GM12878 (cell line): ENCODE measurements around the gene TSPEAR. TPM values are rescaled to one million over a fixed set of nuclear protein-coding genes. Genes with fewer than 3 reads are reported as not detected.
"Not testable (repeated sequence)": the region's sequence is repeated elsewhere in the genome, so short reads cannot be mapped to it uniquely, and the experiment has no call there.

Source experiments
- ATAC-seq: fragments of 200-7000 bp; cut with Tn5 transposase; 3 replicates; pipeline ENCODE4 v1.9.1; 2020; ENCODE audit warnings: mild to moderate bottlenecking, moderate library complexity
- BruUV-seq: library from RNA; stranded (reverse); fragments of 400-500 nt; replicated peaks from 2 replicates; lab custom pipeline; 2021; lab: Mats Ljungman, UMichigan
- CTCF ChIA-PET: fragments of 300-600 bp; sonication (Branson Sonifier 250); formaldehyde crosslinking; extraction: SDS; loops from one replicate; lab custom pipeline; 2021; ENCODE audit warnings: inconsistent platforms; lab: Yijun Ruan, JAX
- POLR2A ChIA-PET: fragments of 350-600 bp; formaldehyde crosslinking; extraction: SDS; loops from one replicate; lab custom pipeline; 2021; ENCODE audit warnings: inconsistent platforms; lab: Charles Lee
- RAD21 ChIA-PET: fragments of 300-600 bp; sonication (Branson Sonifier 250); formaldehyde crosslinking; loops from one replicate; lab custom pipeline; 2023; ENCODE audit warnings: antibody characterized with exemption; ENCODE audit not compliant: unreplicated experiment; lab: Charles Lee
- SMC1A ChIA-PET: fragments of 300-600 bp; sonication (Branson Sonifier 250); formaldehyde crosslinking; loops from one replicate; lab custom pipeline; 2023; ENCODE audit not compliant: unreplicated experiment, uncharacterized antibody; lab: Charles Lee
- DNase-seq: peaks from one replicate; pipeline ENCODE4 v3.0.0-alpha.2; 2011; ENCODE audit warnings: low read depth, low spot score
- FAIRE-seq: peaks from 3 replicates; lab custom pipeline; 2011; peaks lifted over from hg19 to GRCh38; lab: Jason Lieb, UNC
- H2AFZ ChIP-seq: 2 replicates; pipeline ENCODE4 v1.6.0; 2011; ENCODE audit warnings: low read depth, low read length, control low read depth; ENCODE audit not compliant: control insufficient read depth
- H3K27ac ChIP-seq: 2 replicates; pipeline ENCODE4 v1.5.1; 2011; ENCODE audit warnings: control low read depth; ENCODE audit not compliant: control insufficient read depth, insufficient read depth
- H3K27me3 ChIP-seq, 2 experiments: replicated peaks in 1 of 2; 2 replicates each; pipeline versions ENCODE4 v1.6.0 to v1.6.1; 2011; ENCODE audit warnings: low read length in 1 of 2; ENCODE audit not compliant: control insufficient read depth in 2 of 2, insufficient read depth in 2 of 2
- H3K36me3 ChIP-seq, 2 experiments: 2 replicates each; pipeline ENCODE4 v1.5.1; 2011; ENCODE audit warnings: low read length in 1 of 2; ENCODE audit not compliant: control insufficient read depth in 2 of 2, insufficient read depth in 2 of 2
- H3K4me1 ChIP-seq: 2 replicates; pipeline ENCODE4 v1.6.1; 2011; ENCODE audit warnings: mild to moderate bottlenecking, low read length, moderate library complexity, mixed read lengths; ENCODE audit not compliant: control insufficient read depth, insufficient read depth
- H3K4me2 ChIP-seq: 2 replicates; pipeline ENCODE4 v1.6.0; 2011; ENCODE audit warnings: control low read depth; ENCODE audit not compliant: control insufficient read depth, insufficient read depth
- H3K4me3 ChIP-seq: fragments of 200-600 bp; sonication (generic); 2 replicates; pipeline ENCODE4 v1.5.1; 2016
- H3K79me2 ChIP-seq: 2 replicates; pipeline ENCODE4 v1.6.0; 2011; ENCODE audit warnings: low read length; ENCODE audit not compliant: control insufficient read depth, insufficient read depth
- H3K9ac ChIP-seq: 2 replicates; pipeline ENCODE4 v1.8.0; 2011; ENCODE audit warnings: low read length, control low read depth, mixed read lengths; ENCODE audit not compliant: control insufficient read depth, insufficient read depth
- H3K9me3 ChIP-seq: replicated peaks from 3 replicates; pipeline ENCODE4 v1.5.1; 2011; ENCODE audit warnings: mild to moderate bottlenecking, low read length; ENCODE audit not compliant: control insufficient read depth, insufficient read depth
- H4K20me1 ChIP-seq: 2 replicates; pipeline ENCODE4 v1.6.0; 2011; ENCODE audit not compliant: control insufficient read depth, insufficient read depth
- CHD1 ChIP-seq: IDR thresholded peaks from 2 replicates; pipeline ENCODE4 v1.6.1; 2012; ENCODE audit warnings: low read depth, low read length, improper control_type of control experiment
- EZH2 ChIP-seq: IDR thresholded peaks from 2 replicates; pipeline ENCODE4 v1.6.1; 2012; ENCODE audit warnings: low read depth, mild to moderate bottlenecking, control low read depth, inconsistent platforms, low read length, borderline replicate concordance; ENCODE audit not compliant: control insufficient read depth
- GABPA ChIP-seq: IDR thresholded peaks from 2 replicates; pipeline ENCODE4 v1.6.1; 2014; ENCODE audit warnings: antibody characterized with exemption, low read depth, mild to moderate bottlenecking, inconsistent platforms
- HDAC6 ChIP-seq: fragments of 200-600 bp; sonication (generic); IDR thresholded peaks from one replicate; pipeline ENCODE4 v1.8.0; 2017; ENCODE audit warnings: antibody characterized with exemption; ENCODE audit not compliant: unreplicated experiment
- KLF5 ChIP-seq: fragments of 450-650 bp; IDR thresholded peaks from 2 replicates; pipeline ENCODE4 v1.6.1; 2014; ENCODE audit warnings: mild to moderate bottlenecking; ENCODE audit not compliant: partially characterized antibody
- WGBS: methylation state at CpG from one replicate; pipeline ENCODE4 v1.1.6; 2016; ENCODE audit warnings: low lambda C conversion rate; ENCODE audit not compliant: insufficient replicate concordance, insufficient coverage; ENCODE audit errors: missing lambda C conversion rate; 5-methylcytosine and 5-hydroxymethylcytosine counted together
- in situ Hi-C: fragments of 300-500 bp; cut with MboI; formaldehyde crosslinking; loops from 9 replicates; pipeline ENCODE4 v1.14.3; 2018; ENCODE audit warnings: mixed read lengths
- intact Hi-C: fragments of 100-400 bp; cut with micrococcal nuclease; formaldehyde crosslinking; loops from one replicate; pipeline ENCODE4 v1.14.2; 2022; ENCODE audit not compliant: unreplicated experiment
- polyA plus RNA-seq, 11 experiments: library from polyadenylated mRNA; depleted of rRNA in 4 of 11; unstranded in 6 of 11; stranded (reverse) in 5 of 11; fragments of >200 nt; fragmentation: Nextera tagmentation in 4 of 11; fragmentation: Illumina TruSeq in 1 of 11; extraction: Ambion mirVana in 4 of 11; extraction: Trizol in 1 of 11; gene quantifications; 1 replicate in 1 of 11; 2 replicates in 10 of 11; pipeline versions ENCODE4 v1.2.1 to v1.2.3, GENCODE V29; 2011 to 2016; ENCODE audit warnings: inconsistent platforms in 2 of 11, missing spikeins in 2 of 11, low read depth in 1 of 11
- total RNA-seq, 4 experiments: library from RNA; depleted of rRNA in 3 of 4; stranded (reverse); fragments of >200 nt in 3 of 4; fragmentation: Illumina TruSeq in 1 of 4; extraction: Trizol in 1 of 4; gene quantifications; 2 replicates each; pipeline versions ENCODE4 v1.2.1 to v1.2.3, GENCODE V29; 2013 to 2021

The TSPEAR gene
- total and polyA plus RNA-seq, 10 of the 15 experiments (the other 5 are each of a cell fraction or from before 2014, with no cell fraction given): not detected

DNA sequence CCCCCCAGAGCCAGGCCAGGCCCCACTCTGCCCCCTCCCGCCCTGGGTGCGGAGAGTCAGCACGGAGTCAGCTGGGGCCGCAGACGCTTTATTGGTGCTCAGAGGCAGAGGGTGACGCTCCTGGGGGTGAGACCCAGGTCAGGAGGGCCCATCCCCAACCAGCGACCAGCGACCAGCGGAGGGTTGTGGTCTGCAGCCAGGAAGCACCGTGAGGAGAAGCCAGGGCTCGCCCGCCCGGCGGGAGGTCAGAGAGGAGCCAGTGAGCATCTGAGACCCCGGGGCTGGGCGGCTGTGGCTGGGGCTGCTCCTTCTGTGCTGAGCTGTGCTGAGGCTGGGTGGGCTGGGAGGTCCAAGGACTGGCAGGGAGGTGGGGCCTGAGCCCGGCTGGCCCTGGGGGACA lies 161.1 kb downstream of the TSPEAR start:
- RAD21 ChIA-PET, ATAC-seq, H3K4me2 ChIP-seq, H2AFZ ChIP-seq, H3K79me2 ChIP-seq, H3K4me1 ChIP-seq, H3K27ac ChIP-seq, intact Hi-C loops, H3K9ac ChIP-seq, H3K27me3 ChIP-seq, H3K4me3 ChIP-seq, CTCF ChIA-PET, FAIRE-seq, POLR2A ChIA-PET, H3K36me3 ChIP-seq, H4K20me1 ChIP-seq, DNase-seq, H3K9me3 ChIP-seq, in situ Hi-C loops, SMC1A ChIA-PET, BruUV-seq: not testable (repeated sequence)
- 40% methylated on average over 17 of the region's 17 CpGs for WGBS

DNA sequence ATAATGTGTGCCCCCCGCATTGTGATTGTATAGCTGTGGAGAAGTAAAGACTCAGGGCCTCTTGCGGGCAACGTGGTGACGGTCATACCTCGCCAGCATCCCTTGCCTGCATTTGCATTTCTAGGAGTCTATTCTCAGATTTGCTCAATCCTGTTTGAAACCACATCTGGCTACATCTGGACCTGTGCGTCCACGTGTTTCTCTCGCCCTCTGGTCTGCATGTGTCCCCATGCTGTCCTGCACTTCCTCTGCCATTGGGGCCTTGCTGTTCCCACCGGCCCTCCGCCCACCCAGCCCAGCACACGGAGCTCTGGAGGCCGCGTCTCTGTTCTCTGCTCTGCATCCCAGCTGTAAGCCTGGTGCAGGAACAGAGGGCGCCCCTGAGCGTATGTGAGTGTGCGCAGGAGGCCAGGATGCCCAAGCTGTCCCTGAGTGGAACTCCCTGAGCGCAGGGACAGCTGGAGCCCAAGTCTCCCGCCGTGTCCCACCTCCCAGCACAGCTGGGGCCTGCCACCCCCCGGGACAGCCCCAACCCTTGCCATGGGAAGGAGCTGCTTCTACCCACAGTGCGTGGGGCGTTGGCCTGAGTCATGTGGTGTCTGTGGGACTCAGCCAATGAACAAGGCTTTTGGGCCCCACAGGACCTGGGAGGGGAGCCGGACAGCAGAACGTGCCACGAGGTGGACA lies 161.7 kb downstream of the TSPEAR start:
- in situ Hi-C loops: no loop called here
- H2AFZ ChIP-seq: no peak overlapping the region
- ChIA-PET RAD21 (interaction anchor here (0.6 kb wide), 1 partner anchor 1530 kb away, joined by 4 read pairs; no protein-coding TSS in a partner anchor), SMC1A (no interaction called here), POLR2A (no interaction called here), CTCF (no interaction called here)
- H3K36me3 ChIP-seq: no peaks in the 10 kb centered on the region
- intact Hi-C loops: no loop called here
- H3K9me3 ChIP-seq: no peaks in the 10 kb centered on the region; the same call in 2 of the 3 replicates
- no peak for ATAC-seq
- TF ChIP-seq GABPA (no peak), KLF5 (no peak), HDAC6 (no peak), CHD1 (no peak), EZH2 (no peak)
- H3K27ac ChIP-seq: no peak overlapping the region
- FAIRE-seq: no peak
- no peak for DNase-seq
- H3K27me3 ChIP-seq: no peaks in the 10 kb centered on the region
- no peaks in the 10 kb centered on the region for H4K20me1 ChIP-seq
- 45% methylated on average over 25 of the region's 25 CpGs for WGBS
- H3K9ac ChIP-seq: no peak overlapping the region
- H3K79me2 ChIP-seq: no peaks in the 10 kb centered on the region
- H3K4me3 ChIP-seq: no peak overlapping the region
- H3K4me1 ChIP-seq: no peaks in the 10 kb centered on the region
- BruUV-seq: no TSS peak
- no peak overlapping the region for H3K4me2 ChIP-seq
